Fibroblast of lung (primary cell): ENCODE results near the gene LIPE.

Experiments used
- CTCF ChIP-seq, 2 donors: IDR thresholded peaks in 1 of 2; conservative IDR thresholded peaks in 1 of 2; 1 replicate in 1 of 2; 2 replicates in 1 of 2; pipeline ENCODE4 v1.5.1; 2011 to 2012; ENCODE audit warnings: low read length in 2 of 2, control low read depth in 1 of 2, inconsistent platforms in 1 of 2, low read depth in 1 of 2, mild to moderate bottlenecking in 1 of 2
- EZH2 ChIP-seq: IDR thresholded peaks from 2 replicates; pipeline ENCODE4 v1.5.1; 2012; ENCODE audit warnings: low read length, control low read depth, mild to moderate bottlenecking; ENCODE audit errors: missing control alignments

- TF ChIP-seq CTCF (conservative IDR thresholded peaks at IDR 0.05 in 1 of 2, IDR thresholded peaks at IDR 0.05 in 1 of 2; ENCODE audit: low read depth in 1 of 2, low read length in 2 of 2), result no peak
- TF ChIP-seq EZH2, result no peak
Measured at GRCh38 chr19:42362891-42363440, 64.2 kb downstream of the LIPE start.
